Astrocyte of the spinal cord (primary cell): Measurements from ENCODE around the gene ANK3.

Source experiments
- DNase-seq: peaks from one replicate; pipeline ENCODE4 v3.0.0; 2011; ENCODE audit warnings: low read depth, low spot score
- H3K4me3 ChIP-seq: 2 replicates; pipeline ENCODE4 v1.5.1; 2011; ENCODE audit warnings: low read depth, mild to moderate bottlenecking, low read length, moderate library complexity
- CTCF ChIP-seq: IDR thresholded peaks from 2 replicates; pipeline ENCODE4 v1.5.1; 2012; ENCODE audit warnings: low read depth, mild to moderate bottlenecking, low read length, inconsistent platforms
- in situ Hi-C: cut with HindIII; loops from 2 replicates; pipeline ENCODE4 v1.10.0; 2017; ENCODE audit warnings: low sequenced_read_pairs

ANK3 gene

DNA sequence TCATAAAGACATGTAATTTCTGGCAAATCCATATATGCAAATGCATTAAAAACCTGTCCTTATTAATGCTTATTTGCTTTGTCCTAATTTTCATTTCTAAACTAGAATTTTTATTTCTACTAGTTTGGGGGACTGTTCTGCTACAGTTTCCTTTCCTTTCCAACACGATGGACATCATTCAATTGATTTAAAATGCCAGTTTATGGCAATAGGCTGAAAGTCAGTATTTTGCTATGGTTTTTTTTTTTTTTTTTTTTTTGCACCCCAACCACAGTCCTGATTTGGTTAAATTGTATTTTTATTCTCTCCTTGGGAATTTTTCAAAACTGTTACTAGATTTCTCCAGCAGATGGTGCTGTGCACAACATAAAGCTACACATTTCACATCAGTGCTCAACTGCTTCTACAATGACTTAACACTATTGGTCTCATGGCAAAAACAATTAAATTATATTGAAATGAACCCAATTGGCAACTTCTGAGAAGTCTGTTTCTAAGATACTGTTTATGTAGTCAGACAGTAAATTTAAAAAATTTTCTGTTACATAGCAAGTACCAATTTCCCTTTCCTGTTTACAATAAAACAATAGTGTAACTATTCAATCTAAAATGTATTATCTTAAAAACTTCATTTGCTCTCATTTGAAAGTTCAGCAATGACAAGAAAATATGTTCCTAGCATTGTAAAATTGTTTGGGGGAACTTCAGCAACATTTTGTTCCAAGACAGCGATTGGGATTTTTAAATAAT lies 289.5 kb downstream of the ANK3 start:
- peak; percentile 73 for DNase-seq
- in situ Hi-C loops, result no loop called here
- H3K4me3 ChIP-seq, result no peak overlapping the region
- peak; percentile 51 for TF ChIP-seq CTCF

DNA sequence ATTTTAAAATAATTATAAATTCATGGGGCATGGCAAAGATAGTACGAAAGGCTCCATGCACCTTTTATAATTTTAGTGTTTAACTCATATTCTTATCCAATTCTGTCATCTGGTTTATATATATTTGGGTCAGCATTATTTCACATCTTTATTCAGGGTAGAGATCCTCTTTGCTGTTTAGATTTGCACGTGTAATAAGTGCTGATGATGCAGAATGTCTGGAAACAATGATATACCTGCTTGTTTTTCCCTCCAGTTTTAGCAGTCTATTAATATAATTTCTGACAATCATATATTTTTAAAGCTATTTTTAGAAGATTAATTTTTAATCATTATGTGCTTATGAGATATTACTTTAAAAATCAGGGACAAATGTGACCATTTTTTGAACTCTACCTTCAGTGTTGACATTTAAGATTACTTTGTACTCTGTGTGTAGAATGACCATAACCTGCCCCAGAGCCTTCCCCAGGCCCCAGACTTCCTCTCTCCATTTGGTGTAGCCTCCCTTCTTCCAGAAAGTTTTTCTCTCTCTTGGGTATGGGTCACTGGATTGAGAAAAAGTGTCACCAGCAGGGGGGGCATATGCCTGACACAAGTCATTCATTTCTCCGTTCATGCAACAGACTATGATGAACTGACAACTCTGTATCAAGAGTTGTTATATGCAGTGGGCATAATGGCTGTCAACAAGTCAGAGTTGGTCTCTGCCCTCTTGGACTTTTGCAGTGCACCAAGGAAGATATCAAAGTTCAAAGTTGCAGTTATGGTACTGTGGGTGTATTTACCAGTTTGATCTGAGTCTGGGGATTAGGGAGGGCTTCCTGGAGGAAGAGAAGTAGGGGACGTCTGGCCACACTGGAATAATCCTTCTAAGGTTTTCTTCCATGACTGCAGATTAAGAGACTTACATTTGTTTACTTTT lies 290.7 kb downstream of the ANK3 start:
- in situ Hi-C loops, result no loop called here
- H3K4me3 ChIP-seq, result no peak overlapping the region
- peak; percentile 19 for TF ChIP-seq CTCF
- DNase-seq, result no peak

DNA sequence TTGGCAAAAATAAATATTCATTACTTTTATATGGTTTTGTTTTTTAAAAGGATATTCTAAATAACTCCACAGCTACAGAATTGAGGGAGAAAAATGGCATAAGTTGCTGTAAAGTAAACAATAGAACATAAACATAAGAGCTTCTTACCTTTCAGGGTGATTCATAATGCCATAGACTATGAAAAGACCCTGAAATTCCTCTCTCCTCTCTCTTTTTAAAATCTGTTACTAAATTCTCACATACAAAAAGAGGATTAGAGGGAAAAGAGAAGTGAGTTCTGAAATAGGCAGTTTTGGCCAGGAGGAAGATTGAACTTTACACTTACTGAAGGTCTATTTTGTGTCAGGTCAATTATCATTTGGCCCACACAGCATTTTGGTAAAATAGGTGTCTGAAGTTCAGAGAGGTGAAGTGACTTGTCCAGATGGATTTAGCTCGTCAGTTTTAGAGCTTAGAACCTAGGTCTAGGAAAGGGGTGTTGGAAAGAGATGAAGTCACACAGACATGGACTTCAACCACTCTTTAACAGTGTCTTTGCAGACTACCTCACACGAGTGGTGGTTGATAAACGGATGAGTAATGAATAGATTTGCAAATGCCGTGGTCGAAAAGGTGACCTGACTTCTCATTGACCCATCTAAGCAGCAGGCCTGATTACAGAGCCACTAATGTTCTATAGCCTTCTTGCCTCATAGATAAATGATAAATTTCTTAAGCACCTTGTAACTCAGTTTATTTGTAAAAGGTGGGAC lies 292.7 kb downstream of the ANK3 start:
- in situ Hi-C loops, result no loop called here
- no peak for TF ChIP-seq CTCF
- no peak for DNase-seq
- no peak overlapping the region for H3K4me3 ChIP-seq

DNA sequence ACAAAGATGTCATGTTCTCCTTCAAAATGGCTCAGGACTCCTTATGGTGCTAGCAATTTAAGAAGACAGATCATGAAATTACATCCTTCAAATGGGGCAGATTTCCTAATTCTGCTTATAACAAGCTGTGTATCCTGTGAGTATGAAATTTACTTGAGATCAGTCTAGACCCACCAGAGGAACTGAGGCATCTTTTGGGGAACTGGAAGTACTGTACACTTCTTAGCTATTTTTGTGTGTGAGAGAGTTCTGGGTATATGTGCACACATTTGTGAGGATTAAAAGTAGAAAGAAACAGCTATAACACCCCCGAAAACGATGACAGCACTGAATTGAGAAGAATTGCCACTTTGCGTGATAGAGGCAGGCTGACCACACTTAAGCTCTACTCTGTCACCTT lies 296.4 kb downstream of the ANK3 start:
- no peak for DNase-seq
- H3K4me3 ChIP-seq, result no peak overlapping the region
- no peak for TF ChIP-seq CTCF
- in situ Hi-C loops, result no loop called here

GRCh38 chr10:60086862-60087261 lies 302.8 kb downstream of the ANK3 start:
- DNase-seq, result no peak
- no peak overlapping the region for H3K4me3 ChIP-seq
- no peak for TF ChIP-seq CTCF
- in situ Hi-C loops, result no loop called here

- in situ Hi-C loops, result no loop called here
- no peak for TF ChIP-seq CTCF
- DNase-seq, result no peak
- H3K4me3 ChIP-seq, result no peak overlapping the region
Observed at GRCh38 chr10:60086421-60086820, 303.3 kb downstream of the ANK3 start.
